T-helper 1 cell treated with Interleukin-12 subunit alpha and Interleukin-12 subunit beta and Interleukin-4 antibody, amounts not matched to agents 30 ng/mL and 1 ng/mL, for 36 hours (primary cell): Measurements from ENCODE around the gene TBC1D22A. TPM values are rescaled to one million over a fixed set of nuclear protein-coding genes. Genes with fewer than 3 reads are reported as not detected.

ENCODE experiments used
- intact Hi-C: fragments of 100-400 bp; cut with micrococcal nuclease; formaldehyde crosslinking; loops from one replicate; pipeline ENCODE4 v1.15.1; 2024
- total RNA-seq: library from RNA; stranded (reverse); gene quantifications from 2 replicates; pipeline ENCODE4 v1.2.3, GENCODE V29; 2022

The TBC1D22A gene
- total RNA-seq, 1 donor from 2014 or later: 39.3 TPM

- intact Hi-C loops: no loop called here
These were observed 304.1 kb downstream of the TBC1D22A start for GRCh38 chr22:47066616-47066905.

DNA sequence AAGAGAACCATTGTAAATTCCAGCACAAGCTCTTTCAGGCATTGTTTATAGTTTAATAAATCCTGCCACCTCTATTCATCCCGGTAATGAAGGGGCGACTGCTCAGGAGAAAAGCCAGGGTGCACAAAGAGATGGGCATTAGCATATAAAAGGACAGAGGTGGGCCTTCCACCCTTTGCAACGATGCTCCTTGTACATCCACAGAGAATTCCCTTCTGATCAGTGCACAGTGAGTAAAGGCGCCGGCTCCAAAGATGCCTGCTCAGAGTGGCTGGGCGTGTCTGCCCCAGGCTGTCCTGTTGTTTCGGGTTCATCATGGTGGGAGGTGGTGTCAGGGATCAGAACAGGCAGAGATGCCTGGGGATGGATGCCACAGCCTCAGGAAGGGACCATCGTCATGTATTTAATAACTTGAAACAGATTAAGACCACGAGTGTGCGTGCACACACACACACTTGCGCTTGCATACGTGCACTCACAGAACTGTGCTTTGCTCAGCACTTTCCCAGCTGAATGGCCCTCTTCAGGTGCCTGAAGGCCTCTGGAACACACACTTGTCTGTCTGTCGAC lies 305.0 kb downstream of the TBC1D22A start:
- intact Hi-C loops: no loop called here

DNA sequence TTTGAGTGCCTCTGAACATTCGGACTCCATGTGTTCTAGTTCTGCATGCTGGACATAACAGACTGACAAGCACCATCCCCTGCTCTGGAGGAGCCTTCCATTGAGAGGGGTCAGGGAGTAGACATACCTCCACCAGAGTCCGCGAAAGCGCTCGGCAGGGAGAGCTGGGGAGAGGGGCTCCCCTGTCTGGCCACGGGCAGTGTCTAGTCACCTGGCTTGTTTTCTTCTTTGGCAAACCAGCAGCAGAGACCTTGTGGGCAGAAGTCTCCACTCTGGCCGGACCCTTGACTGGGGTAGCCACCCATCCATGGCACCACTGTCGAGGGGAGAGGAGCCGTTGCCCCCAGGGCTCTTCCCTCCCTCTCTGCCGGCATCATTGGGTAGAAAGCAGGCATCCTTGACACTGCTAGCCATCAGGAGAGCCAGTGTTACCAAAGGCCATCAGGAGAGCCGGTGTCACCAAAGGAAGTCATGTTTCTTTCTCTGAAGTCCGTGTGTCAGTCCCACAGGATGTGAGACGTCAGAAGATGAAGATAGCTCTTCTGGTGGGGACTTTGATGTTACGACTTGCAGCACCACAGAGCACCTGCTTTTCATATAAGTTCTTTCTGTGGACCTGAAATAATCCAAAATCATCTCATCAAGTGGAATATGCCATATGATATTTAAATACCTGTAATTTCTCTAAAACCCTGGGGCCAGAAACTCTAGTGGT lies 305.6 kb downstream of the TBC1D22A start:
- intact Hi-C loops: no loop called here

GRCh38 chr22:47068626-47068996 lies 306.2 kb downstream of the TBC1D22A start:
- intact Hi-C loops: no loop called here

DNA sequence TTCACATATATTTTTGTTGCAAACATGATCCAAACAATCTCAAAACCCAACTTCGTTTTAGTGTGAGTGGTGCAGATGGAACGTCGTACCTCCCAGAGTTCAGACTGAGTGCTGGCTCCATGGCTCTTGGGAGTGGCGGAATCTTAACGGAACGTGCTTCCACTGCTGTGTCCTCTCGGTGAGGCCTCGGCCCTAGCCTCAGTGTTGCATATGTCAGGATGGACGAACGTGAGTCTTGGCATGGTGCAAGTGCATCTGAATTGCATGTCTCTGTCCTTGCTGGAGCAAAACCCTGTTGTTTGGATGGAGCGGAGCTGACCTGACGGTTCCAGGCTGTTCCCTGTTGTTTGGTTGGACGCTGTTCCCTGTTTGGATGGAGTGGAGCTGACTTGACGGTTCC lies 306.8 kb downstream of the TBC1D22A start:
- intact Hi-C loops: no loop called here

GRCh38 chr22:47071078-47071806 lies 308.8 kb downstream of the TBC1D22A start:
- intact Hi-C loops: no loop called here

DNA sequence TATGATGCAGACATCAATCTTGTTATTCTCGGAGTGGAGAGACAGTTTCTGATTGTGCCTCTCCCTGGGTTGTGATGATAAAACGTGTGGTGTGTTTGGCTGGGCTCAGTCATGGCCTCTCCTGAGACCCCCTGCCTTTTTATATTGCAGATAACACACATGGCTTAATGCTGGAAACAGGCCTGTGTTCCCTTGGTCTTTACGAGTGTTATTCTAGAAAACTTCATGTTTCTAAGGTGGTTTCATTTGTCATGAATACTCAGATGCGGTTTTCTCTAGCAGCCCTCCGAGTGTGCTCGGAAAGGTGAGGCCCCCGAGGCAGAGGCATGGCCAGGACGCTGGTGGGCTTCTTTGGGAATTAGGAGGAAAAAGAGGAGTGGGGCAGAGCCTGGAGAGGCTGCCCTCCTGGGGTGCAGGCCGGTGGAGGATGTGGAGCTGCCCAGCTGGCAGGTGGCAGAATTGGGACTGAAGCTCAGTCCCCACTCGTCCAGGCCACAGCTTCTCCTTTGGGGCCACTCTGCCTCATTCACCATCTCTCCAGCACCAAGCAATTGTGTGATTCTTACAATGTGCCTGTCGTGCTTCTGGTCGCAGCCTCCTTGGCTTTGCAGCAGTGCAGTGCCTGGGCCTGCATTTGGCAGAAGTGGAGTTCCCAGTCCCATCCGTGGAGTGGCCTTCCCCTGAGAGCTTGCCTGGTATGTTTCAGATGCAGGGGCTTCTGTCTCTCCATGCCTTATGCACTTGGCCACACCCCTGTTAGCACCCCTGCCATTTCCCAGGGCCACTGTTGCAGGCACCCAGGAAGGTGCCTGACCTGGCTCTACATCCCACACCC lies 309.6 kb downstream of the TBC1D22A start:
- intact Hi-C loops: no loop called here

DNA sequence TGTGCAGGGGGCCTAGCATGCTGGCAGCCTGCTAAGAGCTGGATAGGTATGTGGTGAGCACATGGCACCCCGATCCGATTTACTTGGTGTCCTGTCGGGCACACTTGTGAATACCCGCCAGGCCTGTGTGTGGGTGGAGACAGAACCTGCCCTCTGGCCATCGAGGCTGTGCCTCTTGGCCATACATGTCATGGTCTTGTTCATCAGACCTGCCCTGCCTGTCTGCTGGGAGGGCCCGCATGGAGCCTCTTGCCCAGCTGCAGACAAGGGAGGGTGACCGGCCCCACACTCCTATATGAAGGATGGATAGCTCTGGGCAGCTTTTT lies 310.2 kb downstream of the TBC1D22A start:
- intact Hi-C loops: no loop called here

DNA sequence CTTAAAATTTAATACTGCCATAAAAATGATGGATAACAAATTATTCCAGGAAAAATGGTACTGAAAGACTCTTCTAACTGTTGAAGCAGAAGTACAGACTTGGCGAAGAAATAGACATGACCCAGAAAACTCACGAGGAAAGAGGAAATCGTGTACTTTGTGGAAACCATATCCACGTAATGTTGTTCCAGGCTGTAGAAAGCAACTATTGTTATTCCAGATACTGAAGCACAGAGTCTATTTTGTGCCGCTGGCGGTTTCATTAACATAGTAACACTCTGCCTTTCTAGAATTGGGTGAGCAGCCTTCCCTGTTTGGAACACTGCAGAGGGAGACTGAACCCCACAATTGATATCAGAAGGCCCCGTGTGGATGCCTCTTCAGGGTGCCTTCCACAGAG lies 310.6 kb downstream of the TBC1D22A start:
- intact Hi-C loops: no loop called here

DNA sequence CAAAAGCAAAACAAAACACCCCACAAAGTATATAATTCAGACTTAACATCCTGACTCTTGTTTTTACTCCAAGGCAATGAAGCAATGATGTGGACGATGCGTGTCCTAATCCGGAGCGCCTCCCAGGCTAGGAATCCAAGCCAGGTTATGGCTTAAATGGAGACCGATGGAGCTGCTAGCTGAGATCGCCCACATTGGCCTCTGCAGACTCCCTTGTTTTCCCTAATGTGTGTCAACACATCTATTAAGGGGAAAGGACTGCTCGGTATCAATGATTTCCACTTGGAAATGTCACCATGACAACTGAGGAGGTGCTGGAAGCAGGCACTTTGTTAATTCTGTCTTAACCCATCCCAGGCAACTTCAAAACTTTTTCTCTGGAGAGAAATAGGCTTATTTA lies 311.7 kb downstream of the TBC1D22A start:
- intact Hi-C loops: no loop called here

- intact Hi-C loops: no loop called here
These were observed 313.1 kb downstream of the TBC1D22A start for GRCh38 chr22:47075568-47075967.

DNA sequence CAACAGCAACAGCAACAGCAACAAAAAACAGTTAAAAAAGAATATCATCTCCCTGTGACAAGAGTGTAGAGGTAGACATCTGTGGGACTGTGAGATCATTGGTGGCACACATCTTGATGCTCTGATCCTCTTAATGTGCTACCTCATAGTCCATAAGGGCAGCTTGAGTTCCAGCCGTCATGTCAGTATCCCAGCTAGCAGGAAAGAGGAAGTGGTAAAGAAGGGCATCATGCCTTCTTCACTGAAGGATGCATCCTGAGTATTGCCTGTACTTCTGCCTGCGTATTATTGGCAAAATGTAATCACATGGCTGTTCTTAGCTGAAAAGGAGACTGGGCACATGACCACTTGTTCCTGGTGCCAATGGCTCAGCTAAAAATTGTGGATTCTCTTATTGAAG lies 314.3 kb downstream of the TBC1D22A start:
- intact Hi-C loops: no loop called here

- intact Hi-C loops: no loop called here
These were observed 317.6 kb downstream of the TBC1D22A start for GRCh38 chr22:47080100-47080499.

- intact Hi-C loops: no loop called here
These were observed 320.1 kb downstream of the TBC1D22A start for GRCh38 chr22:47082505-47082904.

DNA sequence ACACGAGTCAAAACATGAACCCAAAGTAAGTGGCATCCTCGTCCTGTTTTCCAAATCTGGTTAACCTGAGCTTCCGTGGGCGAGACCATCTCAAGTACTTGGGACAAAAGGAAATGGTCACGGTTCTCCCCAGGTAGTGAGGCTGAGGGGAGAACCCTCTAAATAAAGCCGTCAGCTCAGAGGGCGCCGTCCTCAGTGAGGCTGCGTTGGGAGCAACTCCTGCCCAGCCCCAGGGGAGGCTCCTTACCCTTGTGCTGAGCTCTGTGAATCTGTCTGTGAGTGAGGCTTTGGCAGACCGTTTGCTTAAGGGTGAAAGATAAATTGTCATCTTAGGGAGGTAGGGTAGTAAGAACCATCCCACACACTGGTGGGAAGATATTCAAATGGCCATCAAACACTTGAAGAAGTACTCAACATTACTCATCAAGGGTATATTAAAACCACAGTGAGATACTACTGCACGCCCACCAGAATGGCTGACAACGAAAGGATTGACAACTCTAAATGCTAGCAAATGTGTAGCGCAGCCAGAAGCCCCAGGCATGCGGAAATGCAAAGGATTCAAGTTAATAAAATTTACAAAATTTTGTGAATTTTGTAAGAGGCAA lies 321.0 kb downstream of the TBC1D22A start:
- intact Hi-C loops: no loop called here

- intact Hi-C loops: no loop called here
These were observed 321.8 kb downstream of the TBC1D22A start for GRCh38 chr22:47084226-47084625.

- intact Hi-C loops: no loop called here
These were observed 324.3 kb downstream of the TBC1D22A start for GRCh38 chr22:47086596-47087248.

GRCh38 chr22:47088480-47089158 lies 326.2 kb downstream of the TBC1D22A start:
- intact Hi-C loops: no loop called here

- intact Hi-C loops: no loop called here
These were observed 326.9 kb downstream of the TBC1D22A start for GRCh38 chr22:47089374-47089773.

DNA sequence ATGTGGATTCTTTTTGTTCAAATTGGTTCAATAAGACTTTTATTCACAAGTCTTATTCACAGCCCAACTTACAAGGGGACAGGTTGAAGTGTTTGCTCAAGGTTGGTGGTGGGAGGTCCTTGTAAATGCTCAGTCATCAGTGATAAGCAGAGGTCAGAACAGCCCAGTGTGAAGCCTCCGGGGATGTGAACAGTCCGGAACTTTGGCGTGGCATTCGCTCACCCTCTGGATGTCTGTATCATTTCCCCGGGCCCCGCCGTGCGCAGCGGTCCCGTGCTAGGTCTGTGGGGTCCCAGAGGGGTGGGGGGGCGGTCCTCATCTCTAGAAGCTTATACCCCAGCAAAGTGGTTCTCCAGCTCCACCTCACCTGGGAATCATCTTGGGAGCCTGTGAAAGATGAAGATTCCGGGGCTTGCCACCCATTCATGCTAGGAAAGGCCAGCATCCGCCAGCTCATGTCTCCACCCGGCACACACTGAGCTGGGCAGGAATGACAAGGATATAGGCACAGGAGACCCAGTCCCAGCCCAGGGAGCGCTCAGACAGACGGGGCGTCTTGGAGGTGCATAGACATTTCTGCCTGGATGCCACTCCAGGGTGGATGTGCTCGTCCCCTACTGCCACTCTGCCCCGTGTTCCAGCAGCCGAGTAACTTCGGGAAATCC lies 327.5 kb downstream of the TBC1D22A start:
- intact Hi-C loops: no loop called here
